Left ventricle myocardium inferior (tissue), 1 donor: ENCODE measurements around the gene SORCS2. TPM values are rescaled to one million over a fixed set of nuclear protein-coding genes. Genes with fewer than 3 reads are reported as not detected.
"Not testable (repeated sequence)": the region's sequence is repeated elsewhere in the genome, so short reads cannot be mapped to it uniquely, and the experiment has no call there.

Source experiments
- DNase-seq: peaks from one replicate; pipeline ENCODE4 v3.0.0-alpha.2; 2020
- H3K27ac ChIP-seq: fragments of 200-600 bp; replicated peaks from 2 replicates; pipeline ENCODE4 v1.8.0; 2021
- H3K27me3 ChIP-seq: fragments of 200-600 bp; 2 replicates; pipeline ENCODE4 v1.8.0; 2021; ENCODE audit warnings: low read depth
- H3K36me3 ChIP-seq: fragments of 200-600 bp; 2 replicates; pipeline ENCODE4 v1.8.0; 2021
- H3K4me1 ChIP-seq: fragments of 200-600 bp; 2 replicates; pipeline ENCODE4 v1.8.0; 2021
- H3K4me3 ChIP-seq: fragments of 200-600 bp; 2 replicates; pipeline ENCODE4 v1.8.0; 2021; ENCODE audit warnings: mild to moderate bottlenecking, moderate library complexity
- H3K9me3 ChIP-seq: fragments of 200-600 bp; replicated peaks from 2 replicates; pipeline ENCODE4 v1.8.0; 2021
- CTCF ChIP-seq: fragments of 200-600 bp; IDR thresholded peaks from 2 replicates; pipeline ENCODE4 v1.8.0; 2021; ENCODE audit warnings: antibody characterized with exemption, mild to moderate bottlenecking, borderline replicate concordance
- intact Hi-C: fragments of 100-400 bp; cut with micrococcal nuclease; formaldehyde crosslinking; loops from one replicate; pipeline ENCODE4 v1.11.0; 2022
- total RNA-seq: library from RNA; stranded (reverse); fragmentation: NEBNext Ultra II Directional; extraction: Animal tissue kit (Norgen Biotek cat#: 25700); gene quantifications from one replicate; pipeline ENCODE4 v1.2.1, GENCODE V29; 2021
- donor health status: DM: no; HTN: yes; CAD: no; lungs with severe emphysema.

The SORCS2 gene
- total RNA-seq, 1 donor from 2014 or later, result 1.2 TPM

- peaks cover 15% of the 10 kb centered on the region for H3K4me1 ChIP-seq
- no peak for TF ChIP-seq CTCF
- H3K9me3 ChIP-seq, result no peaks in the 10 kb centered on the region
- H3K27me3 ChIP-seq, result peaks cover 11% of the 10 kb centered on the region
- intact Hi-C loops, result no loop called here
- DNase-seq, result no peak
- H3K27ac ChIP-seq, result no peak overlapping the region
- no peaks in the 10 kb centered on the region for H3K36me3 ChIP-seq
- no peak overlapping the region for H3K4me3 ChIP-seq
These were observed 404.7 kb downstream of the SORCS2 start for GRCh38 chr4:7596918-7597606.

- Histone ChIP-seq H3K4me1 (peaks cover 15% of the 10 kb centered on the region), H3K27me3 (peaks cover 5% of the 10 kb centered on the region), H3K9me3 (peaks cover 4% of the 10 kb centered on the region), H3K27ac (no peak overlapping the region), H3K4me3 (no peak overlapping the region), H3K36me3 (no peaks in the 10 kb centered on the region)
- intact Hi-C loops, result no loop called here
- DNase-seq, result no peak
- no peak for TF ChIP-seq CTCF
These were observed 406.8 kb downstream of the SORCS2 start for GRCh38 chr4:7598939-7599790.

- no peak for DNase-seq
- Histone ChIP-seq H3K36me3 (no peaks in the 10 kb centered on the region), H3K4me3 (no peak overlapping the region), H3K4me1 (peaks cover 13% of the 10 kb centered on the region), H3K27ac (no peak overlapping the region), H3K9me3 (peaks cover 14% of the 10 kb centered on the region), H3K27me3 (peaks cover 4% of the 10 kb centered on the region)
- intact Hi-C loops, result no loop called here
- TF ChIP-seq CTCF, result no peak
These were observed 407.9 kb downstream of the SORCS2 start for GRCh38 chr4:7600247-7600646.

- H3K4me1 ChIP-seq, H3K4me3 ChIP-seq, H3K27me3 ChIP-seq, DNase-seq, intact Hi-C loops, H3K27ac ChIP-seq, H3K36me3 ChIP-seq: not testable (repeated sequence)
- peaks cover 14% of the 10 kb centered on the region for H3K9me3 ChIP-seq
These were observed 409.8 kb downstream of the SORCS2 start for GRCh38 chr4:7602166-7602565.

GRCh38 chr4:7607156-7607910 lies 415.0 kb downstream of the SORCS2 start:
- TF ChIP-seq CTCF, result no peak
- no peaks in the 10 kb centered on the region for H3K36me3 ChIP-seq
- no peak for DNase-seq
- no peaks in the 10 kb centered on the region for H3K4me1 ChIP-seq
- no peak overlapping the region for H3K27ac ChIP-seq
- peaks cover 14% of the 10 kb centered on the region for H3K9me3 ChIP-seq
- no peak overlapping the region for H3K4me3 ChIP-seq
- intact Hi-C loops, result no loop called here
- H3K27me3 ChIP-seq, result peaks cover 4% of the 10 kb centered on the region
